NCI-H1436 treated with DMSO at 0.1 percent for 48 hours (cell line): ENCODE measurements around the gene MFN1.
"Not testable (repeated sequence)": the region's sequence is repeated elsewhere in the genome, so short reads cannot be mapped to it uniquely, and the experiment has no call there.

Experiments
- DNase-seq: peaks from one replicate; lab custom pipeline; 2025; lab: John Stamatoyannopoulos, UW

The MFN1 gene

DNA sequence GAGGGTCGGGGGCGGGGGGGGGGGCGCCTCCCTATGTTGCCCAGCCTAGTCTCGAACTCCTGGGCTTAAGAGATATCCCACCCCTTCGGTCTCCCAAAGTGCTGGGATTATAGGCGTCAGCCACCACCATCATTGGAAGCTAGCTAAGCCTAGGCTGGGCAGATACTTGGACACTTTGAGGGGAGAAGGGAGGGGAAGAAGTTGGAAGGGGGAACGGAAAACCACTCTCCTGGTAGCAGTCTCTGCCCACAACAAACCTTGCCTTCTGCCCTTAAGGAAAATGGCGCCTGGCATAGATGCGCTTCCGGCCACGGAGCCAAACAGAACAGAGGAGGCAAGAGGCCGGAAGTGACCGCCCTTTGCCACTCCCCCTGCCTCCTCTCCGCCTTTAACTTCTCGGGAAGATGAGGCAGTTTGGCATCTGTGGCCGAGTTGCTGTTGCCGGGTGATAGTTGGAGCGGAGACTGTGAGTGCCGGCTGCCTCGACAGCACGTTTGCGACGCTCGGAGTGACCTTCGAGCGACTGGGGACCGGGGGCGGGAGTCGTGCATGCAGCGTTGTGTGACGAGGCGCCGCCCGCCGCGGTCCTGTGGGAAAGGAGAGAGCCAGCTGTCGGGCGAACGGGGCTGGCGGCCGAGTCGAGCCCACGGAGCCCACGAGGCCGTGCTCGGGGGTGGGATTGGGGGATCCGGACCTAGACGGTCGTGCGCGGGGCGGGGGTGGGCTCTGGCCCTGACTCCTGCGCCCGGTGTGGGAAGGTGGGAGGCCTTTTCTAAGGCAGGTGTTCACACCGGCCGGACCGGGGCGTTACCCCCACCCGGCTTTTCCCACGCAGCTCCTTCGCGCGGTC lies at the start of gene MFN1:
MFN1 (plus strand) TSS at position 365 of the 850 bp plus-strand sequence. CDS start 1,143 bp downstream, outside the sequence.
- DNase-seq, result peak; percentile 91

DNA sequence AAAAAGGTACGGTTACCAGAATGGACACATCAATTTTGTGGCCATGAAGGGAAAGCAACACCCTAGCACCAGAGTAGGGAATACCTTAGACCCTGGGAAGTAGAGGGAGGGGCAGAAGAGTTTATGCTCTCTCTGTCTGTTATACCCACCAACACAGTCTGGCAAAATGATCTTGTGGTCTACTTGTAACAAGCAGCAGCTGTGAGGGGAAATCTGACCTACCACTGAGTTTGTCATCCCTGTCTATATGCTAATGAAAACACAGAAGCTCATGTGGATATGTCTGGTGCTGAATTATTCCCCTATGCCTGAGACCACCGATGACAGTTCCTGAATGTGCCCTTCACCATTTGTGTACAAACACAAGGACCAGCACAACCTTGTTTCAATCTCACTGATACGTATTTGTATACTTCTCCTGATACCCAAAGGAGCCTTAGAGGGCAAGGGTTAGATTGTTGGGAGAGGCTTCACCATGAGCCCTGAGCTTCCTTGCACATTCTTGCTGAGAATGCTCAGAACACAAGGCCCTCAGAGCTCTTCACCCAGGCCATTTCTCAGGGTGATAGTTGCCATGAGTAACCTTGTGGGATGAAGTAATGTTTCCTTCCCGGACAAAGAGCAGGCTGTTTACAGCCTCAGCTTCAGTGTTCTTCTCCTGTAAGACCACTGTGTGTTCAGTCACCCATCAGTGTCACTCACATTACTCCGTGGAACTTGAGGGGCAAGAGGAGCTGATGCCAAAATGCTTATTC lies 49.4 kb upstream of the MFN1 start:
- no peak for DNase-seq

- no peak for DNase-seq
Observed at GRCh38 chr3:179299316-179299715, 48.2 kb upstream of the MFN1 start.

- DNase-seq, result no peak
Observed at GRCh38 chr3:179299999-179300613, 47.4 kb upstream of the MFN1 start.

DNA sequence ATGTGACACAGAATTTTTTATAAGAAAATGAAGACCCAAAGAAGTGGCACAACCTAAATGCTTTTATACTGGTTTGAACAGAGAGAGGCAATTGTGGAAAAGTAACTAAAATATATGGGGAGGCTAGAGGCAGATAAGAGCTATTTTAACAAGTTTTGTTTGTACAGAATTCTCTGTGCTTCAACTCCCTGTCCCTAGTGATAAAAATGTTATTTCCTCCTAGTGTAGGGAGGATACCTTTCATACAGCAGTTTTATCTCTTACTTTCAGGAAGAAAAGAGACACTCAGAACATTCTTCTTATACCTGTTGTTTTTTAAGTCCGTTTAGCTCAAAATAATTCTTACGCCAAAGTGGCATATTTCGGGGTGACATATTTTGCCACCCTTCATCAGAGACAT lies 45.9 kb upstream of the MFN1 start:
- DNase-seq, result no peak

- DNase-seq, result no peak
Observed at GRCh38 chr3:179302111-179302510, 45.4 kb upstream of the MFN1 start.

- no peak for DNase-seq
Observed at GRCh38 chr3:179304605-179305004, 42.9 kb upstream of the MFN1 start.

DNA sequence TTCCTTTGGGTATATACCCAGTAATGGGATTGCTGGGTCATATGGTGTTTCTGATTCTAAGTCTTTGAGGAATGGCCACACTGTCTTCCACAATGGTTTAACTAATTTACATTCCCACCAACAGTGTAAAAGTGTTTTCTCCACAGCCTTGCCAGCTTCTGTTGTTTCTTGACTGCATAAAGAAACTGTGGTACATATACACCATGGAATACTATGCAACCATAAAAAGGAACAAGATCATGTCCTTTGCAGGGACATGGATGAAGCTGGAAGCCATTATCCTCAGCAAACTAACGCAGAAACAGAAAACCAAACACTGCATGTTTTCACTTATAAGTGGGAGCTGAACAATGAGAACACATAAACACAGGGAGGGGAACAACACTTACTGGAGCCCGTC lies 40.1 kb upstream of the MFN1 start:
- not testable (repeated sequence) for DNase-seq

- DNase-seq, result no peak
Observed at GRCh38 chr3:179308001-179308400, 39.5 kb upstream of the MFN1 start.

- DNase-seq, result no peak
Observed at GRCh38 chr3:179309225-179310078, 38.1 kb upstream of the MFN1 start.

DNA sequence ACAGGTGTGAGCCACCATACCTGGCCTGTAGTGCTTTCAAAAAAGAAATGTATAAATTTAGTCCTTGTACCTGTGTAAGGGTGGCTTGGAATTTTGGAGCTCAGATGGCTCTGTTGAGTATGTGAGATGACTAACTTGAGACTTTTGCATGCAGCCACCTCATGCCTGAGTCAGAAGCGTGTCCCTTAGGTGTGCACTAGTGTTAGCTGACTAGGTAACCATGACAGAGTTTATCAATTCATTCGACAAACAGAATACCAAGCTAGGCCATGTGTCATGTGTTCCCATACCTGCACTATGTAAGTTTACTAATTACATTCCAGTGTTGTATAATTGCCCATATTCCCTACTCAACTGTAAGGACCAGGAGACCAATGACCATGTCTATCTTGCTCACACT lies 28.6 kb upstream of the MFN1 start:
- DNase-seq, result no peak

- no peak for DNase-seq
Observed at GRCh38 chr3:179321668-179322285, 25.7 kb upstream of the MFN1 start.

- DNase-seq, result peak; percentile 67
Observed at GRCh38 chr3:179322286-179323196, 25.0 kb upstream of the MFN1 start, which contains the start of gene ZNF639. Gene ZNF639, plus strand, starts transcription at chr3:179323031. Its CDS starts 5,263 bp downstream, at chr3:179328294.

GRCh38 chr3:179323197-179324110 lies 24.1 kb upstream of the MFN1 start:
- no peak for DNase-seq

DNA sequence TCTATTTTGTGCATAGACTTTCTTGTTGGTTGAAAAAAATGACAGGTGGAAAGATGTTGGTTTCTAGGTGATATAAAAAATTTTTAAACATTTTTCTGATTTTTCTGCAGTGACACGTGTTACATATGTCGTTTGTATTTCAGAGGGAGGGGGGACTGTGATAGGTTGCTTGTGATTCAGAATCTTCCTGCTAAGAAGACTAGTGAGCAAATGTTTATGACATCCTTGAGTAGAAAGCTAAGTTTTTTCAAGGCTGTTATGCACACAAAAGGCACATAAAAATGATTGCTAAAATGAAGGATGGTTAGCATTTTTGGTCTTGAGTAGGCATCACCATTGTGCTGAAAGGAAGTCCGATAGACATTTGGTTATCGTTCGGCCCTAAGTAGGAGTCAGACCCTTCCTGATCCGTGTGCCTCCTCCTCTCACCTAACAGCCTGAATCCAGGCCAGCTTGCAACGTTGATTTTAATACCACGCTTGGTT lies 23.2 kb upstream of the MFN1 start:
- no peak for DNase-seq

DNA sequence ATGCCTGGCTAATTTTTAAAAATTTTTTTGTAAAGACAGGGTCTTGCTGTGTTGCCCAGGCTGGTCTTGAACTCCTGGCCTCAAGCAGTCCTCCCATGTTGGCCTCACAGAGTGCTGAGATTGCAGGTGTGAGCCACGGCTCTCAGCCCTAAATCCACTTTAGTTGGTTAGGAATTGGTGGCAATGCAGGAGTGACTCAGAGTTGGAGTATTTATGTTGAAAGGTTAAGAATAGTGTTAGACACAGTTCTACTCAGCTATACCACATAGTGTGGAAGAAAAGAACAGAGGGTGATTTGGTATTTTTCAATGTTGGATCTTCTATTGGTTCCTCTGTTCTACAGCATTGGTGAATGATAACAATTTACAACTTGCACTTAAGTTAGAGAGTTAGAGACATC lies 17.1 kb upstream of the MFN1 start:
- no peak for DNase-seq

DNA sequence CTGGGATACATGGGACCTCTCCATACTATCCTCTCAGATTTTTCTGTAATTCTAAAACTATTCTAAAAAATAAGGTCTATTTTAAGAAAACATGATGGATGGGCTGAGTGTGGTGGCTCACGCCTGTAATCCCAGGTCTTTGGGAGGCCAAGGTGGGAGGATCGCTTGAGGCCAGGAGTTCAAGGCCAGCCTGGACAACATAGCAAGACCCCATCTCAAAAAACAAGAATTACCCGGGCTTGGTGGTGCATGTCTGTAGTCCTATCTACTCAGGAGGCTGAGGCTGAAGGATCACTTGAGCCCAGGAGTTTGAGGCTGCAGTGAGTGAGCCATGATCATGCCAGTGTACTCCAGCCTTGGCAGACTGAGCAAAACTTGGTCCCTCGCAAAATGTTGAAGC lies 15.3 kb upstream of the MFN1 start:
- no peak for DNase-seq

- DNase-seq, result no peak
Observed at GRCh38 chr3:179333084-179333483, 14.4 kb upstream of the MFN1 start.

DNA sequence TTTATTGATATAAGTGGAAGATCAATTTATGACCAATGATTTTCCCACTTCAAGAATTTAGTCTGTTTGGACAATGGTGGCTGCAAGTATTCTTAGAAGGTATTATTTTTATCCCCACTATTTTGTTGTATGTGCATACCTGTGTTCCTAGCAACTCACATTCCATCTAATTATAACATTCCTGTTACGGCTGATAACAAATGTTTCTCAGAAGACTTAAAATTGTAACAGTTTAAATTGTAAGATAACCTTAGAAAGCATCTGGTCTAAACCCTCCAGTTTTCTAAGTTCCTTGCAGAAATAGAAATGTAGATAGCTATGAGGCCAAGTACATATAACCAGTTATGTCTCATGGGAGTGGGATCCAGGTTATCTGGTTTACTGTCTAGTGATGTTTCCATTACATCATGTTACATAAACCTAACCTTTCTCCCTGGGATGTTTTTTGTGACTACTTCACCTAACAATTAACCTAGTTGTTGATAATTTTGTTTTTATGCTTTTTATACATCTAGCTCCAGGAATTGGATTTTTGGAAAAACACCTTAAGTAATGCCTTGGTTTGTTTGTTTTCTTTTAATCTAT lies 11.1 kb upstream of the MFN1 start:
- DNase-seq, result no peak
